ENCODE results near the gene SLF2. TPM values are rescaled to one million over a fixed set of nuclear protein-coding genes. Genes with fewer than 3 reads are reported as not detected.
A peak's percentile ranks its signal among the peaks of the same experiment; 100 is the strongest.

The SLF2 gene
- total RNA-seq, 4 donors from 2014 or later: 22.1 to 32.4 (median 25.6) TPM

DNA sequence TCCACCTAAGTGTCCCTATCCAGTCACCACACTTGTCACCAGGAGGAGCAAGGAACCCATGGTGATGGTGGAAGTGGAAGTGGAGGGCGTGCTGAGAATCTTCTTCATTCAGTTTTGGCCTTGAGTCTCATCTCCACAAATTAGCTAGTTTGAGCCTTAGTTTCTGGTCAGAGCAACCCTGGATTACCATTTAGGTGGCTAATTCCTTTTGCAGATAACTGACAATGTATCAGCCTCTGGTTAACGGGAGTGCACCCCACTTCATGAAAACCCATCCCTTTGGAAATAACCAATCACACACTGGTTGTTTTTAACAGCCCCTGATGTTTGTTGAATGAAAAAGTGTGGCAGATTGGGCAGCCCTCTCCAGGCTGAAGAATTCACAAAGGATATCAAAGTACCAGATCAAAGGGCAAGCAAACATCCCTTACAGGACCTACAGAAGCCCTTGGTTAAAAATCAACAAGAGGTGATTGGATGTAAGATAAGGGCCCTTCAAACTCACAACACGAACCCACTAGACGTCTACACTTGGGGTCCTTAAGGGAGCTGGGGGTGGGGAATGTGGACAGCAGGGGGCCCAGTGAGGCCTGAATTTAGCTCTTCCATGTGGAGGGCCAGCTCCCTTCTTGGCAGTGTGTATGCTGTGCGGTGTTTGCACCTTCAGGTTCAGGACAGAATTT lies 37.1 kb upstream of the SLF2 start:
- no peak overlapping the region for H3K4me3 ChIP-seq
- ATAC-seq: no peak
- H3K4me1 ChIP-seq: no peaks in the 10 kb centered on the region
- H3K27me3 ChIP-seq: peaks cover 76% of the 10 kb centered on the region
- 33 to 51% methylated on average over 3 to 4 of the region's 5 CpGs for WGBS, 2 donors (ENCODE audit: low coverage in 1 of 2)
- H3K27ac ChIP-seq: no peak overlapping the region
- no peak for TF ChIP-seq CTCF (IDR thresholded peaks at IDR 0.05)
- TF ChIP-seq POLR2A (IDR thresholded peaks at IDR 0.05): no peak
- no peak for TF ChIP-seq EP300 (IDR thresholded peaks at IDR 0.05)
- TF ChIP-seq POLR2AphosphoS5 (IDR thresholded peaks at IDR 0.05): no peak
- H3K9me3 ChIP-seq: no peaks in the 10 kb centered on the region
- H3K36me3 ChIP-seq: no peaks in the 10 kb centered on the region

GRCh38 chr10:100876585-100877460 lies 35.9 kb upstream of the SLF2 start:
- no peak overlapping the region for H3K4me3 ChIP-seq
- WGBS, 2 donors (ENCODE audit: low coverage in 1 of 2): 29 to 51% methylated on average over 5 to 18 of the region's 24 CpGs
- H3K36me3 ChIP-seq: no peaks in the 10 kb centered on the region
- peaks cover 68% of the 10 kb centered on the region for H3K27me3 ChIP-seq
- no peaks in the 10 kb centered on the region for H3K4me1 ChIP-seq
- H3K27ac ChIP-seq: no peak overlapping the region
- TF ChIP-seq EP300 (IDR thresholded peaks at IDR 0.05): no peak
- TF ChIP-seq POLR2AphosphoS5 (IDR thresholded peaks at IDR 0.05): no peak
- no peak for TF ChIP-seq POLR2A (IDR thresholded peaks at IDR 0.05)
- TF ChIP-seq CTCF (IDR thresholded peaks at IDR 0.05): no peak
- H3K9me3 ChIP-seq: no peaks in the 10 kb centered on the region
- no peak for ATAC-seq

DNA sequence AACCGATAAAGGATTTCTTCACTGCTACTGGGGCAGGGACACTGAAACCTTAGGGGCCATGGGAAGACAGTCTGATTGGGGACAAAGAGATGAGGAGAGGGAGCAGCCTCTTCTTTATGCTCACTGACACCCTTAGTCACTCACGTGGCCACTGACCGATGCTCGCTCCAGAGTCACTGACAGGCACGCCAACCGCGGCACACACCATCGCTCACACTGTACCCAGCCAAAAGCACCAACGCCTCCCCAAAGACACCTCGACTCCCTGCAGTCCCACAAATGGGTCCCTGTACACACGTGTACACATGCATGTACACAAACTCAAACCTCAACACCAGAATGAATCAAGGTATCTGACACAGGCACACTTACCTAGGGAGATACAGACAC lies 35.3 kb upstream of the SLF2 start:
- H3K9me3 ChIP-seq: no peaks in the 10 kb centered on the region
- TF ChIP-seq POLR2AphosphoS5 (IDR thresholded peaks at IDR 0.05) (no peak), POLR2A (IDR thresholded peaks at IDR 0.05) (no peak), EP300 (IDR thresholded peaks at IDR 0.05) (no peak), CTCF (IDR thresholded peaks at IDR 0.05) (no peak)
- no peak overlapping the region for H3K4me3 ChIP-seq
- H3K4me1 ChIP-seq: no peaks in the 10 kb centered on the region
- no peaks in the 10 kb centered on the region for H3K36me3 ChIP-seq
- 57 to 83% methylated on average over 1 to 10 of the region's 11 CpGs for WGBS, 2 donors (ENCODE audit: low coverage in 1 of 2)
- no peak for ATAC-seq
- peaks cover 65% of the 10 kb centered on the region for H3K27me3 ChIP-seq
- no peak overlapping the region for H3K27ac ChIP-seq

DNA sequence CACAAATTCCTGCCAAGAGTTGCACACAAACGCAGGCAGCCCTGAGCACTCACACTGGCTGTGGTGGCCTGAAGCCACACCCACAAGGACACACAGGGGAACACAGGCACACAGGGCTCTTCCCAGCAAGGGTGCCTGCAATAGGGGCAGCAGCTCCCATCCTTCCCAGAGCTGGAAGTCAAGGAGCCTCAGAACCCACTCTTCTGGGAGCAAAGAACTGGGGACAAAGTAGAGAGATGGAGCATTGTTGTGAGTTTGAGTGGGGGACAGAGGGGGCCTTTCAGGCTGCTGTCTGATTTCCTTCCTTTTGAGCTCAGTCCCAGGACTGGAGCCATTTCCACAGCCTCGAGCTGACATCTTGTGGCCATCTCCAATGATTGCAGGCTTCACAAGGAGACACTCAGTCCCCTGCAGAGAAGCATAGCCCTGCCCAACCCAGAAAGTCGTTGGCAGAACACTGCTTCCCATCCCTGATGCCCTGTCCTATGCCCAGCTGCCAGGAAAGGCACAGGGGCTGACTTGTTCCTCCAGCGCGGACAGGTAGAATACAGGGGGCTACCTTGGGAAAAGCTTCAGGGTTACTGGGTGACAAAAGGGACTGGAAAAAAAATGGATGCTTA lies 34.4 kb upstream of the SLF2 start:
- ATAC-seq: peak; percentile 35
- no peaks in the 10 kb centered on the region for H3K4me1 ChIP-seq
- no peaks in the 10 kb centered on the region for H3K36me3 ChIP-seq
- no CpG with 5 or more reads among the region's 5 CpGs for WGBS, 2 donors (ENCODE audit: low coverage in 1 of 2)
- no peak overlapping the region for H3K4me3 ChIP-seq
- TF ChIP-seq POLR2A (IDR thresholded peaks at IDR 0.05): no peak
- TF ChIP-seq POLR2AphosphoS5 (IDR thresholded peaks at IDR 0.05): no peak
- TF ChIP-seq CTCF (IDR thresholded peaks at IDR 0.05): peak in 3 of 4 experiments; percentile 39 to 60 (median 55)
- no peak for TF ChIP-seq EP300 (IDR thresholded peaks at IDR 0.05)
- H3K27me3 ChIP-seq: peaks cover 65% of the 10 kb centered on the region
- H3K27ac ChIP-seq: no peak overlapping the region
- no peaks in the 10 kb centered on the region for H3K9me3 ChIP-seq
